Suppressor macrophage (primary cell): Measurements from ENCODE around the gene AFAP1L1.

Experiments used
- DNase-seq, 4 experiments: peaks; one replicate each; pipeline ENCODE4 v3.0.0-alpha.2; 2020 to 2022

The AFAP1L1 gene

GRCh38 chr5:149353911-149354310, 82.3 kb downstream of the AFAP1L1 start:
- DNase-seq = no peak

- DNase-seq = no peak
These were observed 84.0 kb downstream of the AFAP1L1 start for GRCh38 chr5:149355688-149356087.

GRCh38 chr5:149356391-149356790, 84.7 kb downstream of the AFAP1L1 start:
- no peak for DNase-seq

GRCh38 chr5:149357370-149358293, 86.0 kb downstream of the AFAP1L1 start, which contains the start of gene PCYOX1L:
Gene PCYOX1L (plus strand): TSS chr5:149358046. CDS start chr5:149358069, 23 bp downstream.
- DNase-seq = peak; percentile 92 to 97 (median 96)

- peak; percentile 47 to 74 (median 68) for DNase-seq
These were observed 86.6 kb downstream of the AFAP1L1 start for GRCh38 chr5:149358294-149358651.

- DNase-seq = no peak
These were observed 87.3 kb downstream of the AFAP1L1 start for GRCh38 chr5:149358868-149359495.

- DNase-seq = peak in 2 of 4 experiments; percentile 42 to 49
These were observed 88.6 kb downstream of the AFAP1L1 start for GRCh38 chr5:149360272-149360671.

GRCh38 chr5:149362541-149362940, 90.9 kb downstream of the AFAP1L1 start:
- DNase-seq = no peak

GRCh38 chr5:149363358-149363757, 91.7 kb downstream of the AFAP1L1 start:
- DNase-seq = peak in 3 of 4 experiments; percentile 34 to 56 (median 54)

GRCh38 chr5:149363936-149364335, 92.3 kb downstream of the AFAP1L1 start:
- DNase-seq = no peak

- DNase-seq = no peak
These were observed 93.1 kb downstream of the AFAP1L1 start for GRCh38 chr5:149364719-149365118.

GRCh38 chr5:149365418-149365817, 93.8 kb downstream of the AFAP1L1 start:
- DNase-seq = no peak

- no peak for DNase-seq
These were observed 94.6 kb downstream of the AFAP1L1 start for GRCh38 chr5:149366169-149366729.

- peak; percentile 68 to 78 (median 72) for DNase-seq
These were observed 95.8 kb downstream of the AFAP1L1 start for GRCh38 chr5:149367249-149367971.

- no peak for DNase-seq
These were observed 96.5 kb downstream of the AFAP1L1 start for GRCh38 chr5:149367972-149368645.

- DNase-seq = no peak
These were observed 99.2 kb downstream of the AFAP1L1 start for GRCh38 chr5:149370878-149371277.

- DNase-seq = peak; percentile 63 to 80 (median 74)
These were observed 99.8 kb downstream of the AFAP1L1 start for GRCh38 chr5:149371296-149371962.

GRCh38 chr5:149372076-149372795, 100.6 kb downstream of the AFAP1L1 start:
- DNase-seq = peak in 3 of 4 experiments; percentile 32 to 46 (median 36)

- no peak for DNase-seq
These were observed 101.3 kb downstream of the AFAP1L1 start for GRCh38 chr5:149372932-149373331.

- DNase-seq = no peak
These were observed 102.6 kb downstream of the AFAP1L1 start for GRCh38 chr5:149374303-149374702.

- DNase-seq = no peak
These were observed 103.1 kb downstream of the AFAP1L1 start for GRCh38 chr5:149374801-149375200.
